ENCODE results near the gene KLHL12.
"Not testable (repeated sequence)": the region's sequence is repeated elsewhere in the genome, so short reads cannot be mapped to it uniquely, and the experiment has no call there.

Gene KLHL12

DNA sequence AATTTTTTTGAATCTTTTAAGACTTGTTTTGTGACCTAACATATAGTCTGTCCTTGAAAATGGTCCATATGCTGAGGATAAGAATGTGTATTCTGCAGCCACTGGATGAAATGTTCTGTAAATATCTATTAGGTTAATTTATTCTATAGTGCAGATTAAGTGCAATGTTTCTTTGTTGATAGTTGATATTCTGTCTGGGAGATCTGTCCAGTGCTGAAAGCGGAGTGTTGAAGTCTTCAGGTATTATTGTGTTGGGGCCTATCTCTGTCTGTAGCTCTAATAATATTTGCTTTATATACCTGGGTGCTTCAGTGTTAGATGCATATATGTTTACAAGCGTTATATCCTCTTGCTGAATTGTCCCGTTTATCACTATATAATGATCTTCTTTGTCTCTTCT lies 7.7 kb upstream of the KLHL12 start:
- DNase-seq (ENCODE audit: low spot score): no peak
- TF ChIP-seq, protein P1, sequence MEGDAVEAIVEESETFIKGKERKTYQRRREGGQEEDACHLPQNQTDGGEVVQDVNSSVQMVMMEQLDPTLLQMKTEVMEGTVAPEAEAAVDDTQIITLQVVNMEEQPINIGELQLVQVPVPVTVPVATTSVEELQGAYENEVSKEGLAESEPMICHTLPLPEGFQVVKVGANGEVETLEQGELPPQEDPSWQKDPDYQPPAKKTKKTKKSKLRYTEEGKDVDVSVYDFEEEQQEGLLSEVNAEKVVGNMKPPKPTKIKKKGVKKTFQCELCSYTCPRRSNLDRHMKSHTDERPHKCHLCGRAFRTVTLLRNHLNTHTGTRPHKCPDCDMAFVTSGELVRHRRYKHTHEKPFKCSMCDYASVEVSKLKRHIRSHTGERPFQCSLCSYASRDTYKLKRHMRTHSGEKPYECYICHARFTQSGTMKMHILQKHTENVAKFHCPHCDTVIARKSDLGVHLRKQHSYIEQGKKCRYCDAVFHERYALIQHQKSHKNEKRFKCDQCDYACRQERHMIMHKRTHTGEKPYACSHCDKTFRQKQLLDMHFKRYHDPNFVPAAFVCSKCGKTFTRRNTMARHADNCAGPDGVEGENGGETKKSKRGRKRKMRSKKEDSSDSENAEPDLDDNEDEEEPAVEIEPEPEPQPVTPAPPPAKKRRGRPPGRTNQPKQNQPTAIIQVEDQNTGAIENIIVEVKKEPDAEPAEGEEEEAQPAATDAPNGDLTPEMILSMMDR (IDR thresholded peaks at IDR 0.05; ENCODE audit: extremely low read depth, missing control alignments): no peak

DNA sequence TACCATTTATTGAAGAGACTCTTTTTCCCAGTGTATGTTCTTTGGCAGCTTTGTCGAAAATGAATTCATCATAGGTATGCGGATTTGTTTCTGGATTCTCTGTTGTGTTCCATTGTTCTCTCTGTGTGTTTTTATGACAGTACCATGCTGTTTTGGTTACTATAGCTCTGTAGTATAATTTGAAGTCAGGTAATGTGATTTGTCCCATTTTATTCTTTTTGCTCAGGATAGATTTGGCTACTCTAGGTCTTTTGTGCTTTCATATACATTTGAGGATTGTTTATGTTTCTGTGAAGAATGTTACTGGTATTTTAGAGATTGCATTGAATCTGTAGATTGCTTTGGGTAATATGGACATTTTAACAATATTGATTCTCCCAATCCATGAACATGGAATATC lies 5.4 kb upstream of the KLHL12 start:
- no peak for DNase-seq (ENCODE audit: low spot score)
- TF ChIP-seq, protein P1 (IDR thresholded peaks at IDR 0.05; ENCODE audit: extremely low read depth, missing control alignments): no peak

DNA sequence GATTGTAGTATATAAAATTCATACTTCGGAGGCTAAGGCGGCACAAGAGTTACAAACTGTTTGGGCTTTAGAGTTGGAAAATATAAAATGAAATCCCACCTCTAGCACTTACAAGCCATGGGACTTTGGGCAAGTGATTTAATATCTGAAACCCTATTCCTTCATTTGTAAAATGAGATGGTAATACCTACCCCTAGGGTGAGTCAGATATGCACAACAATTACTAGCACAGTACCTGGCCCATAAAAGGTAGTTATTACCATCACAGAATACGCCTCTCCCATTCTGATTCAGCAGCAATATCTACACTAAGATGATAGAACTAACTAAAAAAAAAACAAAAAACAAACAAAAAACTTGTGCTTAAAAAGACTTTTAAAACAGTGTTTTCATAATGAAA lies 3.5 kb downstream of the KLHL12 start:
- no peak for DNase-seq (ENCODE audit: low spot score)
- TF ChIP-seq, protein P1 (IDR thresholded peaks at IDR 0.05; ENCODE audit: extremely low read depth, missing control alignments): no peak

DNA sequence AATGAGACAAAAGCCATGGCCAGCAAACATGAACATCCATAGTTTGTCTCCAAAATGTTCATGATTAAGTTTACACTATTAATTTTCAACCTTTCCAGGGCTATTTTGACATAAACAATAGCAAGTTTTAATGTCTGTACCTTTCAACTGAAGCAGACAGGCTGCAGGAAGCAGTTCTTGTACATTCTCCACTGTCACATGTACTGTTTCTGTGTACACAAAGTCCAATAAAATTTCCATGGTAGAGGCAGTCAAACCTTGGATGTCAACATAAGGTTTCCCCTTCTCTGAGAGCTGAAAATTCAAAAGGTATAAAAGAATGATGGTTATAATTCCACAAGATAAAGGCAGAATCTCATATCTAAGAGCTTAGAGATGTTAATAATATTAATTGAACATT lies 7.4 kb downstream of the KLHL12 start:
- no peak for DNase-seq (ENCODE audit: low spot score)
- TF ChIP-seq, protein P1 (IDR thresholded peaks at IDR 0.05; ENCODE audit: extremely low read depth, missing control alignments): no peak

DNA sequence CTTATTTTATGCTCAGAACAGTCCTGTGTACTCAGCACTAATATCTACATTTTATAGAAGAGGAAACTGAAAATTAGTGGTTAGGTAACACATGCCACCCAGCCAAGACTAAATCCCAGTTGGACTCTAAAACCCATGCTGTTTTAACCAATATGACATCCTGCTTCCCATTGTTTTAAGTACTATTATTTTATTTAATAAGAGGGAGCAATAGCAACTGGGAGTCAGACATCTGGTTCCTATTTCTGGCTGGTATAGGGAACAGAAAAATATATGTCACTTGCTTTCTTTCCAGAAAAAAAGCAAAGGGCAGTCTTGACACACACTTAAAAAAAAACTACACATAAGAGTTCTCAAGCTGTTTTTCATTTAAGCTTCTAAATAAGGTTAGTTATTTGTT lies 11.9 kb downstream of the KLHL12 start:
- TF ChIP-seq, protein P1 (IDR thresholded peaks at IDR 0.05; ENCODE audit: extremely low read depth, missing control alignments): no peak
- DNase-seq (ENCODE audit: low spot score): no peak

DNA sequence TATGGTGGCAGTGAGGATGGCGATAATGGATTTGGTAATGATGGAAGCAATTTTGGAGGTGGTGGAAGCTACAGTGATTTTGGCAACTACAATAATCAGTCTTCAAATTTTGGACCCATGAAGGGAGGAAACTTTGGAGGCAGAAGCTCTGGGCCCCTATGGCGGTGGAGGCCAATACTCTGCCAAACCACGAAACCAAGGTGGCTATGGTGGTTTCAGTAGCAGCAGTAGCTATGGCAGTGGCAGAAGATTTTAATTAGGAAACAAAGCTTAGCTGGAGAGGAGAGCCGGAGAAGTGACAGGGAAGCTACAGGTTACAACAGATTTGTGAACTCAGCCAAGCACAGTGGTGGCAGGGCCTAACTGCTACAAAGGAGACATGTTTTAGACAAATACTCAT lies 14.6 kb downstream of the KLHL12 start:
- not testable (repeated sequence) for DNase-seq (ENCODE audit: low spot score)

DNA sequence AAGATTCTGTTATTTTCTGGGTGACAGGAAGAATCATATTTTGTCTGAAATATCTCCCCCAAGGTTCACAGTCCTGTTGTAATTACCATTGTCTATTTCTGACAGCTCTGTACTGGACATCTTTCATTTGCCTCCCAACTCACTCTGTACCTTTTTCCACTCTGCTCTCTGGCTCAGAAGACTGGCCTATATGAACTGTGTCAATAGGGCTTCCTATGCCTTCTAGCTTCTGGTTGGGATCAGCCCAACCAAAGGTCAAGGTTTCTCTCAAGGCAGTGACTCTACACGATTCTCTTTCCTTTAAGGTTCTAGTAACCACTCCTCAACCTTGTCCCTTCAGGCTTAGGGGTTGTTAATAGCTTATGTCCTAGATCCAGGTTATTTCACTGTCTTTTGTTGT lies 17.5 kb downstream of the KLHL12 start:
- TF ChIP-seq, protein P1 (IDR thresholded peaks at IDR 0.05; ENCODE audit: extremely low read depth, missing control alignments): no peak
- no peak for DNase-seq (ENCODE audit: low spot score)

DNA sequence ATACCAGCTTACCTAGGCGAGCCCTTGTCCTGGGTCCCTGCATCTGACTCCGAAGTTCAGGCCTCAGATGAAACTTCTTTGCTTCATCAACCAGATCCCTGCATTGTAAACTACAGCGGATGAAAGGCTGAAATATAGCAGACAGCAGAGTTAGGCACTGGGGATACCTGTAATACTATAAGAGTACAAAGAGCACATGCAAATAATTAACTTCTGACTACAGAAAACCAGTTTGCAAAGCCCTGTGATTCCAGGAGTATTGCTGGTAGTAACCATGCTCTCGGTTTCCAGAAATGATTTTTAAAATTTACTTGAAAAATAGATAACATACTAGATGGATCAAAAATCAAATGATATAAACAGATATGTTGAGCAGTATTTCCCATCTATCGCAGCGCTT lies 18.0 kb downstream of the KLHL12 start:
- DNase-seq (ENCODE audit: low spot score): no peak
- TF ChIP-seq, protein P1 (IDR thresholded peaks at IDR 0.05; ENCODE audit: extremely low read depth, missing control alignments): no peak

Data from GM20000 (cell line).